Measurements from ENCODE around the gene PLD4.
"Not testable (repeated sequence)": the region's sequence is repeated elsewhere in the genome, so short reads cannot be mapped to it uniquely, and the experiment has no call there.

Gene PLD4

GRCh38 chr14:104899781-104900180, 24.9 kb upstream of the PLD4 start:
- no peak for DNase-seq (ENCODE audit: low spot score)

- DNase-seq (ENCODE audit: low spot score) = no peak
Observed at GRCh38 chr14:104900639-104901512, 23.8 kb upstream of the PLD4 start.

- DNase-seq (ENCODE audit: low spot score) = no peak
Observed at GRCh38 chr14:104903990-104904389, 20.7 kb upstream of the PLD4 start.

- not testable (repeated sequence) for DNase-seq (ENCODE audit: low spot score)
Observed at GRCh38 chr14:104904650-104905578, 19.8 kb upstream of the PLD4 start.

- not testable (repeated sequence) for DNase-seq (ENCODE audit: low spot score)
Observed at GRCh38 chr14:104905579-104905933, 19.1 kb upstream of the PLD4 start.

GRCh38 chr14:104908303-104908702, 16.4 kb upstream of the PLD4 start:
- no peak for DNase-seq (ENCODE audit: low spot score)

GRCh38 chr14:104912053-104912452, 12.6 kb upstream of the PLD4 start:
- no peak for DNase-seq (ENCODE audit: low spot score)

GRCh38 chr14:104913435-104913834, 11.2 kb upstream of the PLD4 start:
- DNase-seq (ENCODE audit: low spot score) = no peak

GRCh38 chr14:104917116-104917515, 7.6 kb upstream of the PLD4 start:
- no peak for DNase-seq (ENCODE audit: low spot score)

- DNase-seq (ENCODE audit: low spot score) = no peak
Observed at GRCh38 chr14:104917993-104918392, 6.7 kb upstream of the PLD4 start.

GRCh38 chr14:104919152-104919992, 5.3 kb upstream of the PLD4 start:
- not testable (repeated sequence) for DNase-seq (ENCODE audit: low spot score)

GRCh38 chr14:104919993-104920315, 4.7 kb upstream of the PLD4 start:
- no peak for DNase-seq (ENCODE audit: low spot score)

- DNase-seq (ENCODE audit: low spot score) = no peak
Observed at GRCh38 chr14:104923640-104924420, 849 bp upstream of the PLD4 start.

- no peak for DNase-seq (ENCODE audit: low spot score)
Observed at GRCh38 chr14:104925214-104925854, 655 bp downstream of the PLD4 start.

- no peak for DNase-seq (ENCODE audit: low spot score)
Observed at GRCh38 chr14:104925855-104926609, 1.4 kb downstream of the PLD4 start.

- DNase-seq (ENCODE audit: low spot score) = no peak
Observed at GRCh38 chr14:104926619-104927431, 2.1 kb downstream of the PLD4 start.

- DNase-seq (ENCODE audit: low spot score) = no peak
Observed at GRCh38 chr14:104927432-104927816, 2.7 kb downstream of the PLD4 start.

- DNase-seq (ENCODE audit: low spot score) = no peak
Observed at GRCh38 chr14:104927901-104928300, 3.2 kb downstream of the PLD4 start.

Measured in CD4-positive, alpha-beta T cell treated with Interleukin-2 at 100 ng/mL for 4 hours (primary cell).